Hindlimb muscle (tissue), 1 donor: ENCODE measurements around the gene DPEP1. TPM values are rescaled to one million over a fixed set of nuclear protein-coding genes. Genes with fewer than 3 reads are reported as not detected.
"Not testable (repeated sequence)": the region's sequence is repeated elsewhere in the genome, so short reads cannot be mapped to it uniquely, and the experiment has no call there.

ENCODE experiments used
- DNase-seq: peaks from one replicate; pipeline ENCODE4 v3.0.0-alpha.2; 2013
- polyA plus RNA-seq: library from polyadenylated mRNA; unstranded; fragments of 120-200 nt; gene quantifications from one replicate; pipeline ENCODE4 v1.2.1, GENCODE V29; 2013; ENCODE audit not compliant: insufficient read length

The DPEP1 gene
- polyA plus RNA-seq, 1 donor, result 0.39 TPM

DNA sequence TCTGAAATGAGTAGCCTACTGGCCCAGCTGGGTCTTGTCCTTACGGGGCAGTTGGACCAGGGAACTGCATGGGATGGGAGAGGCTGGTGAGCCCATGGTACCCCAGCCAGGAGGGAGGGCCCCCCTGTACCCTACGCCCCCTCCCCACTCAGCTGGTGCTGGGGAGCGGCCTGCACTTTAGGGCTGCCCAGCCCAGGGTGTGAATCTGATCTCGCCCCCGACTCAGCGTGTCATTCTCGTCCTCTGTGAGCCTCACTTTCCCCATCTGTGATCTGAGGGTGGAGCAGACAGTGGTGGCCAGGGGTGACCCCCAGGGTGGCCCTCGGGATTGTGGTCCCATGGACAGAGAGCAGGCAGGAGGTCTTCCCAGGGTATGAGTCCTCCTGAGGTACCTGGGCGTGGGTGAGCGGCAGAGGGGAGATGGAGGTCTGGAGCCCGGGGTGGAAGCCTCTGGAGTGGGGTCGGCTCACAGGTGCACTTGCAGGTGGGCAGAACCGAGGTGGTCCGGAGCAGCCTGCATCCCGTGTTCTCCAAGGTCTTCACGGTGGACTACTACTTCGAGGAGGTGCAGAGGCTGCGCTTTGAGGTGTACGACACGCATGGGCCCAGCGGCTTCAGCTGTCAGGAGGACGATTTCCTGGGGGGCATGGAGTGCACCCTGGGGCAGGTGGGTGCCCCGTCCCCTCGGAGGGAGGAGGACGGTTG lies 36.2 kb upstream of the DPEP1 start:
- DNase-seq, result no peak

DNA sequence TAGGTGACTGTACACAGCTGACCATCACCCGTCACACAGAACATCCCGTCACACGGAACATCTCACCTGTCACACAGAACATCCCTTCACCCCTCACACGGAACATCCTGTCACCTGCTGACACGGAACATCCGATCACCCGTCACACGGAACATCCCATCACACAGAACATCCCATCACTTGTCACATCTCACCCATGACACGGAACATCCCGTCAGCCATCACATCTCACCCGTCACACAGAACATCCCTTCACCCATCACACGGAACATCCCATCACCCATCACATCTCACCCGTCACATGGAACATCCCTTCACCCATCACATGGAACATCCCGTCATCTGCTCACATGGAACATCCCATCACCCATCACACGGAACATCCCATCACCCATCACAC lies 34.1 kb upstream of the DPEP1 start:
- DNase-seq, result no peak

- DNase-seq, result no peak
These were observed 32.3 kb upstream of the DPEP1 start for GRCh38 chr16:89581045-89581695.

GRCh38 chr16:89581861-89582563 lies 31.4 kb upstream of the DPEP1 start:
- no peak for DNase-seq

DNA sequence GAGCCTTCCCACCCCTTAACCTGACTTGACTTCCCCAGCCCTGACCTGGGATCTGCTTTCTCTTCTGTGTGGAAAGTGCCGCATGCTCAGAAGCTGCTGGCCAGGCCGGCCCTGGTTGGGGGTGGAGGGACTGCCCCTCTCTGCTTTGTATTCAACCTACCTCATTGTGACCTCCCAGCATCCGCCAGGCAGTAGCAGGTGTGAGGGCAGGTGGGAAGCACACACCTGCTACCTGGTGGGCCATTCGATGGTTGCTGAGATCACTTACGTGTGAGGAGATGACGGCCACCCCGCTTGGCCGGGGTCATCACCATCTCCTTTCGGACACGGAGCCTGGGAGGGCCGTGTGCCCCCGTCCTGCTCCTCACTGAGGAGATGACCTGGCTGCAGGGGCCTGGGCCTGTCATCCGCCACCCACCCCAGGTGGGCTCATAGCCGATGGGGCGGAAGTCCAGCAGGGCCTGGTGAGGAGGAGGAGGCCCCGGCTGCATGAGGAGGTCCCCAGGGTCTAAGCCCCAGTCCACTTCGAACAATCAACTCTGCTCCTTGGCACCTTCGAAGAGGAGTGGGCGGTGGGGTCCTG lies 30.7 kb upstream of the DPEP1 start:
- no peak for DNase-seq

DNA sequence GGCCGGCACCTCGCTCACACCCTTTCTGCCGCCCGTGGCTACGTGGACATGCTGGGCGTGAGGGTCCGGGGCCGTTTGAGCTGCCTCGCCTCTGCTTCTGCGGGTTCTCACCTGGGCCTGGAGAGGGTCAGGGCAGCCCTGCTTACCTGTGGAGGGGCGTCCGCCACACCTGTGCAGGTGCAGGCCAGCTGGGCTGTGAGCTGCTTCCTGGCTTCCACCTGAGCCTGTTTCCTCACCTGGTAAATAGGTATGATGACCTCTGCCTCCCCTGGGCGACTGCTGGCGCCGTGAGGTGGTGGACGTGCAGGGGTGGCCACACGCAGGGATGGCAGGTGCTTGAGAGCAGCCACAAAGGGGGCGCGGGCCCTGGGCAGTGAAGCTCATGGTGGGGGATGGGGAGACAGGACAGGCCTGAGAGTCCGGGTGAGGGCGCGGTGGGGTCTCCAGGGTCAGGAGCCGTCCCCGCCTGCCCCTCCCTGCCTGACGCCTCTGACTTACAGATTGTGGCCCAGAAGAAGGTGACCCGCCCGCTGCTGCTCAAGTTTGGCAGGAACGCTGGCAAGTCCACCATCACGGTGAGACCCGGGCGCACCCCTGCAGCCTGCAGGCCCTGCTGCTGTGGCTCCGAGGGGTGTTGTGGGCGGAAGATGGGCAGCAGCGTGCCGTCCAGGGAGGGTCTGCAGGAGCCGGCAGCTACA lies 30.1 kb upstream of the DPEP1 start:
- DNase-seq, result no peak

- DNase-seq, result no peak
These were observed 29.4 kb upstream of the DPEP1 start for GRCh38 chr16:89583895-89584644.

DNA sequence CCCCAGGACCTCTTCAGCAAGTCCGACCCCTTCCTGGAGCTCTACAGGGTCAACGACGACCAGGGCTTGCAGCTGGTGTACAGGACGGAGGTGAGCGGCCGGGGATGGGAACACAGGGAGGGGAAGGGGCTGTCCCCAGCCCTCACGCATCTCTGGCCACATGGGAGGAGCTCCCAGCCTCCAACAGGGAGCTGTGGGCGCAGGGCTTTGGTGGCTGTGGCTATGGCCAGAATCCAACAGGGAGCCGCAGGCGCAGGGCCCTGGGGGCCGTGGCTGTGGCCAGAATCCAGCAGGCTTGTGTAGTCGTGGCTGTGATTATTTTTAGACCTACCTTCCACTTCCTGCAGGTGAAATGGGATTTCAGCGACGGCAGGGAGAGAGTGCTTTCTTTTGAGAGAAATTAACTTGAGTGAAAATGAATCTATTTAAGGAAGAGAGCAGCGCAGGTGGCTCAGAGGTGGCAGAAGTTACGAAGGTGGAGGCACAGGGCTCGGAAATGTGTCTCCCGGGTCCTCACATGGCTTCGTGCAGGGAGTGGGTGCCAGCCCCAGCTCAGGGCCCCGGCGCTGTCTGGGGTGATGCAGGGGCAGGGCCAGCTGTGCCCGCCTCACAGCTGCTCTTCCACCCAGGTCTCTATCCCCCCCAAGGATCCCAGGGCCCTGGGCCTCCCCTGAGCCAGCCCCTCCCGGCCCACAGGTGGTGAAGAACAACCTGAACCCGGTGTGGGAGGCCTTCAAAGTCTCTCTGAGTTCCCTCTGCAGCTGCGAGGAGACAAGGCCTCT lies 28.5 kb upstream of the DPEP1 start:
- no peak for DNase-seq

- no peak for DNase-seq
These were observed 27.2 kb upstream of the DPEP1 start for GRCh38 chr16:89586218-89586617.

DNA sequence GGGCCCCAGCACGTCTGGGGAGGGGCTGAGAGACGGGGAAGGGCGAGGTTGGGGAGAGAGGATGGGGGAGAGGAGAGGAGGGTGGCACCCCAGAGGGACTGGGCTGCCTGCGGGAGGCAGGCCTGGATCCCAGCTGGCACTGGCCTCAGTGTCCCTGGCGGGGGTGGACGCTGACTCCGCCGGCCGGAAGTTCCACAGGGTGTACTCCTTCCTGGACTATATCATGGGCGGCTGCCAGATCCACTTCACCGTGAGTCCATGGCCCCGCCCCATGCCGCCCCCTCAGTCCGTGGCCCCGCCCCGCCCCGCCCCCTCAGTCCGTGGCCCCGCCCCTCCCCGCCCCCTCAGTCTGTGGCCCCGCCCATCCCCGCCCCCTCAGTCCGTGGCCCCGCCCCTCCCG lies 26.6 kb upstream of the DPEP1 start:
- no peak for DNase-seq

DNA sequence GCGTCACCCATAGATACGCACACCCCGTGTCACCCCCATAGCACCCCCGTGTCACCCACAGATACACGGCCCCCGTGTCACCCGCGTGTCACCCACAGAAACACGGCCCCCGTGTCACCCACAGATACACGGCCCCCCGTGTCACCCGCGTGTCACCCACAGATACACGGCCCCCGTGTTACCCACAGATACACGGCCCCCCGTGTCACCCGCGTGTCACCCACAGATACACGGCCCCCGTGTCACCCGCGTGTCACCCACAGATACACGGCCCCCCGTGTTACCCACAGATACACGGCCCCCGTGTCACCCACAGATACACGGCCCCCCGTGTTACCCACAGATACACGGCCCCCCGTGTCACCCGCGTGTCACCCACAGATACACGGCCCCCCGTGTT lies 25.8 kb upstream of the DPEP1 start:
- DNase-seq, result not testable (repeated sequence)

- DNase-seq, result no peak
These were observed 24.9 kb upstream of the DPEP1 start for GRCh38 chr16:89588413-89589109.

GRCh38 chr16:89589241-89589926 lies 24.1 kb upstream of the DPEP1 start:
- no peak for DNase-seq

DNA sequence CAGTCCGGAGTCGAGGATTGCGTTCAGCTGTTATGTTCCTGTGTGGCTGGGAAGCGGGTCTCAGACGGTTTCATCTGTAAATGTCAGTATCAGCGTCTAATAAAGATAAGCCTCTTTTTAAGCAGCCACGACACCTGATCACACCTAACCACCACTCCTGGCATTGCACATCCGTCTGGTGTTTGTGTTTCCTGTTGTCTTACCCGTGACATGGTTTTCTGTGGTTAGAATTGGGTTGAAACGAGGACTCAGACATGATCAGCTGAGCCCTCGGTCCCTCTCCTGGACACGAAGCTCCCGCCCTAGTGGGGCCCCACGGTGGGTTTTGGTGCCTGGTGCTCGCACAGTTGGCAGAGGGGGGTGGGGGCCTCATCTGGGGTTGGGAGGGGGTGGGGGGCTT lies 19.6 kb upstream of the DPEP1 start:
- DNase-seq, result no peak

GRCh38 chr16:89595330-89596060 lies 17.9 kb upstream of the DPEP1 start:
- no peak for DNase-seq

GRCh38 chr16:89596061-89596689 lies 17.3 kb upstream of the DPEP1 start:
- DNase-seq, result no peak

DNA sequence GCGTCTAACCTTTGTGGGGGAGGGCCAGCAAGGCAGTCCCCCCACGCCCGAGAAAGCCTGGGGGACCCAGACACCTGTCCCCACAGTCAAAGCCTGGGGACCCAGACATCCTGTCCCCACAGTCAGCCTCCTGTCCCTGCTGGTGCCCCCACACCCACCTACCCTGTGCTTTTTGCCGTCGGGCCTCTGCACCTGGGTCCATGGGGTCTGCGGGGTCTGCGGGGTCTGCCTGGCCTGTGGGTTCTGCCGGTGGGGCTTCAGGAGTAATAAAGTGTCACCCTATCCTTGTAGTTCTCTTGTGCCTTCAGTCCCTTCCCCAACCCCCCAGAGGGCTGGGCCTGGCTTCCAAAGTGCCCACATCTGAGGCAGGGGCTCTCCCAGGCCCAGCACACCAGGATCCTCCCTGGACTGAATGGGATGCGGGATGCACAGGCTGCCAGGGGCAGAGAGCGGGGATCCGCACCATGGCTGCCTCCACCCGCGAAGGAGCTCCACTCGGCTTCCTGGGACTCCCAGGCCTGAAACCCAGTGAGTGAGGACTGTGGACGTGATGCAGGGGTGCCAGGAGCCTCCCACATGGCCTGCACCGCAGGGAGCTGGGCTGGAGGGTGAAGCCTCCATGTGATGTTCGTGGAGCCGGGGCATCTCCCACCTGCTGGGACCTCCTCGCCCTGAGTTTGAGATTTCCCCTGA lies 16.3 kb upstream of the DPEP1 start:
- DNase-seq, result no peak

- no peak for DNase-seq
These were observed 15.2 kb upstream of the DPEP1 start for GRCh38 chr16:89598199-89598598.
